ENCODE data around the gene ESPN. TPM values are rescaled to one million over a fixed set of nuclear protein-coding genes. Genes with fewer than 3 reads are reported as not detected.

Gene ESPN
- total and polyA plus RNA-seq, 10 of the 15 experiments (the other 5 are each of a cell fraction or from before 2014, with no cell fraction given): 0.18 to 0.71 (median 0.59) TPM; not detected in 7

GRCh38 chr1:6466751-6467150 lies 42.2 kb downstream of the ESPN start (continued):
- no peak for TF ChIP-seq ZBTB40 (IDR thresholded peaks at IDR 0.05; ENCODE audit: borderline replicate concordance)
- no peak for TF ChIP-seq LARP7 (IDR thresholded peaks at IDR 0.05)
- no peak for TF ChIP-seq SMC3 (IDR thresholded peaks at IDR 0.05; ENCODE audit: borderline replicate concordance, low read length)
- no peak for TF ChIP-seq POLR2AphosphoS5 (IDR thresholded peaks at IDR 0.05; ENCODE audit: low read length)
- no peak for TF ChIP-seq ZNF384 (IDR thresholded peaks at IDR 0.05; ENCODE audit: borderline replicate concordance, low read depth, low read length)
- no peak for TF ChIP-seq NR2C1 (IDR thresholded peaks at IDR 0.05)
- no peak for TF ChIP-seq STAT1 (conservative IDR thresholded peaks at IDR 0.05)
- TF ChIP-seq SMARCA5 (IDR thresholded peaks at IDR 0.05): no peak
- TF ChIP-seq TCF7 (IDR thresholded peaks at IDR 0.05; ENCODE audit: borderline replicate concordance): no peak
- no peak for TF ChIP-seq ZNF24 (IDR thresholded peaks at IDR 0.05)
- TF ChIP-seq TBL1XR1 (IDR thresholded peaks at IDR 0.05; ENCODE audit: low read depth, low read length): no peak

- Histone ChIP-seq H3K4me3 (no peak overlapping the region), H3K27me3 (replicated peaks in 1 of 2; ENCODE audit: control insufficient read depth in 2 of 2, insufficient read depth in 2 of 2, low read length in 1 of 2) (peaks cover 0 to 3% of the 10 kb centered on the region in 2 experiments; a peak in 3 of 4 replicates), H3K79me2 (ENCODE audit: control insufficient read depth, insufficient read depth, low read length) (no peaks in the 10 kb centered on the region), H3K27ac (ENCODE audit: control insufficient read depth, insufficient read depth) (no peak overlapping the region), H3K9ac (ENCODE audit: control insufficient read depth, insufficient read depth, low read length) (no peak overlapping the region), H2AFZ (ENCODE audit: control insufficient read depth, low read depth, low read length) (no peak overlapping the region), H3K9me3 (replicated peaks; ENCODE audit: control insufficient read depth, insufficient read depth, low read length) (no peaks in the 10 kb centered on the region), H3K36me3 (ENCODE audit: control insufficient read depth in 2 of 2, insufficient read depth in 2 of 2, low read length in 1 of 2) (no peaks in the 10 kb centered on the region), H3K4me1 (ENCODE audit: control insufficient read depth, insufficient read depth, low read length) (no peaks in the 10 kb centered on the region), H4K20me1 (ENCODE audit: control insufficient read depth, insufficient read depth) (no peaks in the 10 kb centered on the region), H3K4me2 (ENCODE audit: control insufficient read depth, insufficient read depth) (no peak overlapping the region)
- WGBS (ENCODE audit: insufficient coverage, insufficient replicate concordance, low lambda C conversion rate, missing lambda C conversion rate): 63% methylated on average over 12 of the region's 12 CpGs
- SMC1A ChIA-PET (ENCODE audit: uncharacterized antibody, unreplicated experiment): no interaction called here
- POLR2A ChIA-PET: no interaction called here
- CTCF ChIA-PET: interaction anchor here (0.6 to 1.9 kb wide), 3 partner anchors 9 to 87 kb away, joined by 3 to 5 read pairs (median 3); partner anchors contain the start of gene NOL9
- DNase-seq (ENCODE audit: low read depth, low spot score) (no peak), FAIRE-seq (no peak), ATAC-seq (no peak)
- TF ChIP-seq ZNF687 (IDR thresholded peaks at IDR 0.05): no peak
- TF ChIP-seq NR2C1 (IDR thresholded peaks at IDR 0.05): no peak
- RAD21 ChIA-PET (ENCODE audit: unreplicated experiment): no interaction called here
- intact Hi-C loops (cut with micrococcal nuclease; ENCODE audit: unreplicated experiment) (no loop called here), in situ Hi-C loops (cut with MboI) (no loop called here)
- BruUV-seq (replicated peaks): no TSS peak
Measured at GRCh38 chr1:6467224-6467623, 42.6 kb downstream of the ESPN start.

Data from GM12878 (cell line).